ENCODE results near the gene MESP2. TPM values are rescaled to one million over a fixed set of nuclear protein-coding genes. Genes with fewer than 3 reads are reported as not detected.

Gene MESP2
- total RNA-seq, 1 donor from 2014 or later, result not detected

DNA sequence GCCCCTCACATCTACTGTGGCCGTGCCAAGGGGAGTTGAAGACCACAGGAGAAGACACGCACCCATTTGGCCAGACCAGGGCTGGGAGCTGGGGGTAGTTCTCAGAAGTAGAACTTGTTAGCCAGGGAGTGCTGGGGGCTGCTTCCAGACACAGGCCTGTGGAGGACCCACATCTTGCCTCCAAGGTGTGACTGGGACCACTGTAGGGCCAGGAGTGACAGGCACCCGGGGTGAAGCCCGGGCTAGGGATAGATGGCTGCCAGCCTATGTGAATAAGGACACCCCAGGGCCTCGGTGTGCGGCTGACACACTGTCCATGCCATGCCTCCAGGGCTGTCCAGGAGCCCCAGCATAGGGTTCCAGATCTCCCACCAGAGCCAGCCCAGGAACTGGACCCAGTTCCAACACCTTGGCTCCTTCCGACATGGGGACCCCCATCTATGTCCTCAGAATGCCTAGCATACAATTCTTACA lies 36.8 kb downstream of the MESP2 start:
- Mint-ChIP-seq H3K27me3 (peaks cover 31% of the 10 kb centered on the region), H3K27ac (no peak overlapping the region)

GRCh38 chr15:89813381-89814111 lies 37.4 kb downstream of the MESP2 start:
- peak overlapping the region; percentile 61 for H3K4me3 Mint-ChIP-seq
- TF ChIP-seq, protein P1, sequence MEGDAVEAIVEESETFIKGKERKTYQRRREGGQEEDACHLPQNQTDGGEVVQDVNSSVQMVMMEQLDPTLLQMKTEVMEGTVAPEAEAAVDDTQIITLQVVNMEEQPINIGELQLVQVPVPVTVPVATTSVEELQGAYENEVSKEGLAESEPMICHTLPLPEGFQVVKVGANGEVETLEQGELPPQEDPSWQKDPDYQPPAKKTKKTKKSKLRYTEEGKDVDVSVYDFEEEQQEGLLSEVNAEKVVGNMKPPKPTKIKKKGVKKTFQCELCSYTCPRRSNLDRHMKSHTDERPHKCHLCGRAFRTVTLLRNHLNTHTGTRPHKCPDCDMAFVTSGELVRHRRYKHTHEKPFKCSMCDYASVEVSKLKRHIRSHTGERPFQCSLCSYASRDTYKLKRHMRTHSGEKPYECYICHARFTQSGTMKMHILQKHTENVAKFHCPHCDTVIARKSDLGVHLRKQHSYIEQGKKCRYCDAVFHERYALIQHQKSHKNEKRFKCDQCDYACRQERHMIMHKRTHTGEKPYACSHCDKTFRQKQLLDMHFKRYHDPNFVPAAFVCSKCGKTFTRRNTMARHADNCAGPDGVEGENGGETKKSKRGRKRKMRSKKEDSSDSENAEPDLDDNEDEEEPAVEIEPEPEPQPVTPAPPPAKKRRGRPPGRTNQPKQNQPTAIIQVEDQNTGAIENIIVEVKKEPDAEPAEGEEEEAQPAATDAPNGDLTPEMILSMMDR (conservative IDR thresholded peaks at IDR 0.05), result no peak
- H3K27me3 Mint-ChIP-seq, result peaks cover 36% of the 10 kb centered on the region
- DNase-seq (ENCODE audit: extremely low spot score, unreplicated experiment), result no peak
- H3K4me1 Mint-ChIP-seq (ENCODE audit: unreplicated experiment), result no peaks in the 10 kb centered on the region
- H3K9me3 Mint-ChIP-seq, result peaks cover 5% of the 10 kb centered on the region
- peaks cover 6% of the 10 kb centered on the region for H3K36me3 Mint-ChIP-seq
- H3K27ac Mint-ChIP-seq, result no peak overlapping the region

More for the DNA sequence above, 36.8 kb downstream of the MESP2 start:
- no peak for DNase-seq (ENCODE audit: extremely low spot score, unreplicated experiment)
- no peaks in the 10 kb centered on the region for H3K4me1 Mint-ChIP-seq (ENCODE audit: unreplicated experiment)
- H3K9me3 Mint-ChIP-seq, result peaks cover 5% of the 10 kb centered on the region
- TF ChIP-seq, protein P1 (conservative IDR thresholded peaks at IDR 0.05), result no peak
- H3K36me3 Mint-ChIP-seq, result peaks cover 6% of the 10 kb centered on the region
- H3K4me3 Mint-ChIP-seq, result no peak overlapping the region

DNA sequence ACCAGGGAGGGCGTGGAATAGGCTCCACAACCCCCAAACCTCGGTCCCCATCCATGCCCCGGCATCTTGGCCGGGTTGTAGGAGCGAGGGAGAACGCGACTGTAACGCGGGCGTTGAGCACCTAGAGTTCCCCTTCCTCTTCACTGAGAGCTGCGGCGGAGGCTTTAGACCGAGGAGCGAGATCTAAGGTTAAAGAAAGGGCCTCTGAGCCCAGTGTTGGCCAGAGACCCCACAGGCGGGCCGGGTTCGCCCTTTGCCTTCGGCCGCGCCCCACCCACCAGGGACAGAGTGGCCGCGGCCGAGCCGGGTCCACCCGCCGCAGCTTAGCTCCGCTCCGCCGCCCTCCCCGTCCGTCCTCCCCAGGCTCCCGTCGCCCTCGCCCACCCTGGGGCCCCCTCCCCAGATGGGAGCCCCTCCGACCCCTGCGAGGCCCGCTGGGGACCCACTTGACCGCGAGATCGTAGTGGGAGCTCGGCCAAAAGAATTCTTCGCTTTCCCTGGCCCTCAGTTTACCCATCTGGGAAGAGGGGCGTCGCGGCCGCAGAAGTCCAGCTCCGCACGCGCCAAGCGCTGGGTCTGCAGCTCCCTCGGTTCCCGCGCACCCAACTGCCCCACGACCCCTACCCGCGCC lies 38.1 kb downstream of the MESP2 start:
- Mint-ChIP-seq H3K4me3 (peak overlapping the region; percentile 61), H3K27ac (no peak overlapping the region), H3K4me1 (ENCODE audit: unreplicated experiment) (no peaks in the 10 kb centered on the region), H3K9me3 (peaks cover 5% of the 10 kb centered on the region), H3K36me3 (peaks cover 6% of the 10 kb centered on the region), H3K27me3 (peaks cover 36% of the 10 kb centered on the region)
- TF ChIP-seq, protein P1 (conservative IDR thresholded peaks at IDR 0.05), result no peak
- no peak for DNase-seq (ENCODE audit: extremely low spot score, unreplicated experiment)

DNA sequence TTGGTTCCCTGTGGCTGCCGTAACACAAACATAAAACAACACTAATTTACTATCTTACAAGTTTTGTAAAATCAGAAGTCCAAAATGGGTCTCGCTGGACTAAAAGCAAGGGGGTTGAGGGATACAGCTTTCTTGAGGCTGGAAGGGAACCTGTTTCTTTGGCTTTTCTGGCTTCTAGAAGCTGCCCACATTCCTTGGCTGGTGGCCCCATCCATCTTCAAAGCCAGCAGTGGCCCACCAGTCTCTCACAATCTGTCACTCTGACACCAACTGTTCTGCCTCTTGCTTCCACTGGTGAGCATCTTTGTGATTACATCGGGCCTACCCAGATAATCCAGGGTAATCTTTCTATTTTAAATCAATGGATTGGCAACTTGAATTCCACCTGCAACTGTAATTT lies 39.6 kb downstream of the MESP2 start:
- DNase-seq (ENCODE audit: extremely low spot score, unreplicated experiment), result no peak
- H3K4me1 Mint-ChIP-seq (ENCODE audit: unreplicated experiment), result no peaks in the 10 kb centered on the region
- peaks cover 5% of the 10 kb centered on the region for H3K9me3 Mint-ChIP-seq
- peaks cover 6% of the 10 kb centered on the region for H3K36me3 Mint-ChIP-seq
- H3K27ac Mint-ChIP-seq, result no peak overlapping the region
- peaks cover 39% of the 10 kb centered on the region for H3K27me3 Mint-ChIP-seq
- H3K4me3 Mint-ChIP-seq, result peak overlapping the region; percentile 46
- TF ChIP-seq, protein P1 (conservative IDR thresholded peaks at IDR 0.05), result no peak

DNA sequence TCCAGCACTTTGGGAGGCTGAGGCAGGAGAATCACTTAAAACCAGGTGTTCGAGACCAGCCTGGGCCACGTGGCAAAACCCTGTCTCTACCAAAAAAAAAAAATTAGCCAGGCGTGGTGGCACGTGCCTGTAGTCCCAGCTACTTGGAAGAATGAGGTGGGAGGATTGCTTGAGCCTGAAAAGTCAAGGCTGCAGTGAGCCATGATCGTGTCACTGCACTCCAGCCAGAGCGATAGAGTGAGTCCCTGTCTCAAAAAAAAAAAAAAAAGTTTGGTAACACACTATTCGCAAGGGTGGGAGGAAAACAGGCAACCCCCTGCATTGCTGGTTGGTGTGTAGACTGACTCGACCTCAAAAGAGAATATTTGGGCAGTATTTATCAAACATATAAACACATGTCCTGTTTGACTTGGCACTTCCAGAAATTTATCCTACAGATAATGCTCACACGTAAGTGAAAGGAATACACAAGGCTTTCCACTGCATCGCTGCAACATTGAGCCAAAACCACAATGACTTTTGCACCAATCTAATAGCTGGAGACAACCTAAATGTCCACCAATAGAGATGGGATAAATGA lies 41.7 kb downstream of the MESP2 start:
- Mint-ChIP-seq H3K4me1 (ENCODE audit: unreplicated experiment) (no peaks in the 10 kb centered on the region), H3K36me3 (peaks cover 6% of the 10 kb centered on the region), H3K9me3 (peaks cover 5% of the 10 kb centered on the region), H3K27ac (no peak overlapping the region), H3K27me3 (peaks cover 48% of the 10 kb centered on the region), H3K4me3 (no peak overlapping the region)
- TF ChIP-seq, protein P1 (conservative IDR thresholded peaks at IDR 0.05), result no peak
- no peak for DNase-seq (ENCODE audit: extremely low spot score, unreplicated experiment)

Data from type B pancreatic cell (in vitro differentiated cells).